ENCODE data around the gene SLFN5.

The SLFN5 gene

GRCh38 chr17:35242158-35242804 is 591 bp upstream of the SLFN5 start:
- H3K27me3 ChIP-seq (ENCODE audit: control insufficient read depth, insufficient read depth, low read length), result peaks cover 5% of the 10 kb centered on the region
- H3K4me3 ChIP-seq (ENCODE audit: low read depth, low read length), result peak overlapping the region; percentile 79
- peaks cover 14% of the 10 kb centered on the region for H3K4me1 ChIP-seq (ENCODE audit: control insufficient read depth, insufficient read depth, low read length)
- peak overlapping the region; percentile 83 for H3K27ac ChIP-seq (ENCODE audit: low read depth, low read length)
- no peaks in the 10 kb centered on the region for H3K9me3 ChIP-seq (ENCODE audit: control insufficient read depth, insufficient read depth, low read length)
- H3K36me3 ChIP-seq (ENCODE audit: control insufficient read depth, insufficient read depth, low read length), result no peaks in the 10 kb centered on the region
- peak overlapping the region; percentile 52 for H3K9ac ChIP-seq (ENCODE audit: low read depth, low read length)

GRCh38 chr17:35243561-35244340 is 879 bp downstream of the SLFN5 start:
- Histone ChIP-seq H3K36me3 (ENCODE audit: control insufficient read depth, insufficient read depth, low read length) (no peaks in the 10 kb centered on the region), H3K27me3 (ENCODE audit: control insufficient read depth, insufficient read depth, low read length) (peaks cover 5% of the 10 kb centered on the region), H3K9me3 (ENCODE audit: control insufficient read depth, insufficient read depth, low read length) (no peaks in the 10 kb centered on the region), H3K27ac (ENCODE audit: low read depth, low read length) (peak overlapping the region; percentile 64), H3K9ac (ENCODE audit: low read depth, low read length) (peak overlapping the region; percentile 9; the same call in 1 of the 2 replicates), H3K4me1 (ENCODE audit: control insufficient read depth, insufficient read depth, low read length) (peaks cover 14% of the 10 kb centered on the region), H3K4me3 (ENCODE audit: low read depth, low read length) (peak overlapping the region; percentile 79)

GRCh38 chr17:35244341-35245195 is 1.7 kb downstream of the SLFN5 start:
- H3K9ac ChIP-seq (ENCODE audit: low read depth, low read length), result no peak overlapping the region
- peaks cover 14% of the 10 kb centered on the region for H3K4me1 ChIP-seq (ENCODE audit: control insufficient read depth, insufficient read depth, low read length)
- no peak overlapping the region for H3K27ac ChIP-seq (ENCODE audit: low read depth, low read length)
- H3K4me3 ChIP-seq (ENCODE audit: low read depth, low read length), result peak overlapping the region; percentile 79
- no peaks in the 10 kb centered on the region for H3K9me3 ChIP-seq (ENCODE audit: control insufficient read depth, insufficient read depth, low read length)
- H3K36me3 ChIP-seq (ENCODE audit: control insufficient read depth, insufficient read depth, low read length), result no peaks in the 10 kb centered on the region
- peaks cover 5% of the 10 kb centered on the region for H3K27me3 ChIP-seq (ENCODE audit: control insufficient read depth, insufficient read depth, low read length)

GRCh38 chr17:35245196-35245486 is 2.3 kb downstream of the SLFN5 start:
- H3K4me3 ChIP-seq (ENCODE audit: low read depth, low read length), result no peak overlapping the region
- H3K9me3 ChIP-seq (ENCODE audit: control insufficient read depth, insufficient read depth, low read length), result no peaks in the 10 kb centered on the region
- peaks cover 14% of the 10 kb centered on the region for H3K4me1 ChIP-seq (ENCODE audit: control insufficient read depth, insufficient read depth, low read length)
- no peak overlapping the region for H3K27ac ChIP-seq (ENCODE audit: low read depth, low read length)
- no peaks in the 10 kb centered on the region for H3K36me3 ChIP-seq (ENCODE audit: control insufficient read depth, insufficient read depth, low read length)
- peaks cover 5% of the 10 kb centered on the region for H3K27me3 ChIP-seq (ENCODE audit: control insufficient read depth, insufficient read depth, low read length)
- H3K9ac ChIP-seq (ENCODE audit: low read depth, low read length), result no peak overlapping the region

- Histone ChIP-seq H3K36me3 (ENCODE audit: control insufficient read depth, insufficient read depth, low read length) (no peaks in the 10 kb centered on the region), H3K4me1 (ENCODE audit: control insufficient read depth, insufficient read depth, low read length) (0 out of 2 replicates have a peak, but pooled peaks cover 3% of the 10 kb centered on the region), H3K27ac (ENCODE audit: low read depth, low read length) (no peak overlapping the region), H3K4me3 (ENCODE audit: low read depth, low read length) (no peak overlapping the region), H3K9ac (ENCODE audit: low read depth, low read length) (no peak overlapping the region), H3K27me3 (ENCODE audit: control insufficient read depth, insufficient read depth, low read length) (no peaks in the 10 kb centered on the region), H3K9me3 (ENCODE audit: control insufficient read depth, insufficient read depth, low read length) (no peaks in the 10 kb centered on the region)
These were observed 9.8 kb downstream of the SLFN5 start for GRCh38 chr17:35252651-35253050.

- H3K9ac ChIP-seq (ENCODE audit: low read depth, low read length), result no peak overlapping the region
These were observed 11.4 kb downstream of the SLFN5 start for GRCh38 chr17:35254107-35254773.

GRCh38 chr17:35255316-35255715 is 12.4 kb downstream of the SLFN5 start:
- Histone ChIP-seq H3K9ac (ENCODE audit: low read depth, low read length) (no peak overlapping the region), H3K36me3 (ENCODE audit: control insufficient read depth, insufficient read depth, low read length) (no peaks in the 10 kb centered on the region), H3K4me1 (ENCODE audit: control insufficient read depth, insufficient read depth, low read length) (0 out of 2 replicates have a peak, but pooled peaks cover 3% of the 10 kb centered on the region), H3K9me3 (ENCODE audit: control insufficient read depth, insufficient read depth, low read length) (no peaks in the 10 kb centered on the region), H3K4me3 (ENCODE audit: low read depth, low read length) (no peak overlapping the region), H3K27me3 (ENCODE audit: control insufficient read depth, insufficient read depth, low read length) (no peaks in the 10 kb centered on the region), H3K27ac (ENCODE audit: low read depth, low read length) (no peak overlapping the region)

More at GRCh38 chr17:35254107-35254773, 11.4 kb downstream of the SLFN5 start:
- Histone ChIP-seq H3K27me3 (ENCODE audit: control insufficient read depth, insufficient read depth, low read length) (no peaks in the 10 kb centered on the region), H3K36me3 (ENCODE audit: control insufficient read depth, insufficient read depth, low read length) (no peaks in the 10 kb centered on the region), H3K27ac (ENCODE audit: low read depth, low read length) (no peak overlapping the region), H3K4me3 (ENCODE audit: low read depth, low read length) (no peak overlapping the region), H3K4me1 (ENCODE audit: control insufficient read depth, insufficient read depth, low read length) (0 out of 2 replicates have a peak, but pooled peaks cover 3% of the 10 kb centered on the region), H3K9me3 (ENCODE audit: control insufficient read depth, insufficient read depth, low read length) (no peaks in the 10 kb centered on the region)

GRCh38 chr17:35256629-35257028 is 13.8 kb downstream of the SLFN5 start:
- H3K9me3 ChIP-seq (ENCODE audit: control insufficient read depth, insufficient read depth, low read length), result no peaks in the 10 kb centered on the region
- H3K27ac ChIP-seq (ENCODE audit: low read depth, low read length), result no peak overlapping the region
- H3K36me3 ChIP-seq (ENCODE audit: control insufficient read depth, insufficient read depth, low read length), result no peaks in the 10 kb centered on the region
- H3K27me3 ChIP-seq (ENCODE audit: control insufficient read depth, insufficient read depth, low read length), result no peaks in the 10 kb centered on the region
- no peak overlapping the region for H3K9ac ChIP-seq (ENCODE audit: low read depth, low read length)
- H3K4me1 ChIP-seq (ENCODE audit: control insufficient read depth, insufficient read depth, low read length), result 0 out of 2 replicates have a peak, but pooled peaks cover 3% of the 10 kb centered on the region
- no peak overlapping the region for H3K4me3 ChIP-seq (ENCODE audit: low read depth, low read length)

GRCh38 chr17:35257208-35257659 is 14.4 kb downstream of the SLFN5 start:
- Histone ChIP-seq H3K9ac (ENCODE audit: low read depth, low read length) (no peak overlapping the region), H3K9me3 (ENCODE audit: control insufficient read depth, insufficient read depth, low read length) (no peaks in the 10 kb centered on the region), H3K27ac (ENCODE audit: low read depth, low read length) (no peak overlapping the region), H3K4me3 (ENCODE audit: low read depth, low read length) (no peak overlapping the region), H3K4me1 (ENCODE audit: control insufficient read depth, insufficient read depth, low read length) (0 out of 2 replicates have a peak, but pooled peaks cover 3% of the 10 kb centered on the region), H3K36me3 (ENCODE audit: control insufficient read depth, insufficient read depth, low read length) (no peaks in the 10 kb centered on the region), H3K27me3 (ENCODE audit: control insufficient read depth, insufficient read depth, low read length) (no peaks in the 10 kb centered on the region)

GRCh38 chr17:35259001-35259400 is 16.1 kb downstream of the SLFN5 start:
- H3K9me3 ChIP-seq (ENCODE audit: control insufficient read depth, insufficient read depth, low read length), result no peaks in the 10 kb centered on the region
- no peak overlapping the region for H3K9ac ChIP-seq (ENCODE audit: low read depth, low read length)
- H3K27ac ChIP-seq (ENCODE audit: low read depth, low read length), result no peak overlapping the region
- H3K4me3 ChIP-seq (ENCODE audit: low read depth, low read length), result no peak overlapping the region
- H3K27me3 ChIP-seq (ENCODE audit: control insufficient read depth, insufficient read depth, low read length), result no peaks in the 10 kb centered on the region
- H3K4me1 ChIP-seq (ENCODE audit: control insufficient read depth, insufficient read depth, low read length), result 0 out of 2 replicates have a peak, but pooled peaks cover 3% of the 10 kb centered on the region
- H3K36me3 ChIP-seq (ENCODE audit: control insufficient read depth, insufficient read depth, low read length), result no peaks in the 10 kb centered on the region
